NCI-H146 treated with DMSO at 0.1 percent for 48 hours (cell line): Measurements from ENCODE around the gene SMO.

ENCODE experiments used
- DNase-seq: peaks from one replicate; lab custom pipeline; 2025; ENCODE audit not compliant: unreplicated experiment; lab: John Stamatoyannopoulos, UW

The SMO gene

GRCh38 chr7:129188372-129188891, at the start of gene SMO:
Gene SMO (plus strand): TSS chr7:129188633. CDS start chr7:129189152, 519 bp downstream.
- DNase-seq, result no peak

DNA sequence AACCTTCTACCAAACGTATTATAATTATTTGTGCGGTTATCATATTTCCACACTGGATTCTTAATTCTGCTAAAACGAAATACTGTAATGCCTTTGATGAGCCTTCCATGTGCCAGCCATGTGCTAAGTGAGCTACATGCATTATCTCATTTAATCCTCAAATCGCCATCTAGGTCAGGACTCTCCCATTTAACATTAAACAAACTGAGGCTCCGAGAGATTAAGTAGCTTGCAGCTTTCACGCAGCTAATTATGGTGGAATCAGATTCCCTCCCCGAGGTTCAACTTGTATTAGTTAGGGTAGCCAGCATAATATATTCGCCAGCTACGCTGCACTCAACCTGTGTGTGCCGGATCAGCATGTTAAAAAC, 44.7 kb upstream of the SMO start:
- DNase-seq, result no peak

GRCh38 chr7:129144095-129144833, 44.2 kb upstream of the SMO start, which contains the start of gene TSPAN33:
Gene TSPAN33 (plus strand): TSS chr7:129144707. CDS start chr7:129144981, 274 bp downstream.
- DNase-seq, result peak; percentile 70

DNA sequence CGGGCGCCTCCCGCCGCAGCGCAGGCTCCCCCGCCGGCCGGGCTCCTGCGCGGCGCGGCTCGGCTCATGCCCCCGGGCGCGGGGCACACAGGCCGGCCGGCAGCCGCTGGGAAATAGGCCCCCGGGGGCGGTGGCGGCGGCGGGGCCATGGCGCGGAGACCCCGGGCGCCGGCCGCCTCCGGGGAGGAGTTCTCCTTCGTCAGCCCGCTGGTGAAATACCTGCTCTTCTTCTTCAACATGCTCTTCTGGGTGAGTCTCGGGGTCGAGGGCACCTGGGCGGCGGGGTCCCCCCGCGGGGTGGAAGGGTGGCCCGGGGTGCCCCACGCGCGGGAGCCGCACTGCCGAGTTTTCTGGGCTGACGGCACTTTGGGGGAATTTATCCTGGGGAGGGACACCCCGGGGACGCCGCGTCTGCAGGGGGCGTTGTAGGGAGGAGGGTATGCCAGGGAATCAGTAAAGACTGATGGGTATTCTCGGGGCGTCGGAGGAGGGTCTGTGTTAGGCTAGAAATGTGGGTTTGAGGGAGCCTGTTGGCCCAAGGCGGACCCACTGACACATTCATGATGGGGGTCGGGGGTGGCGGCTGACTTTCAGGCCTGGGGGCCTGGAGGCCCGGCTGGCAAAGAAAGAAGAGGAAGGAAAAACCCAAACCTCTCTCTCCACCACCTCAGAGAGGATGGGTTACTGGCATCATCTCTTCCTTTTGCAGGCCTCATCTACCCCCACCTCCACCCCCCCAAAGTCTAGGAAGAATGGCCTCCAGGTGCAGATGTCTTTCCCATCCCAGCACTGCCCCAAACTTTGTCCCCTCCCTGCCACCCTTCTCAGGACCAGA, 43.4 kb upstream of the SMO start:
- no peak for DNase-seq

- no peak for DNase-seq
Measured at GRCh38 chr7:129146237-129146979, 42.0 kb upstream of the SMO start.

GRCh38 chr7:129147731-129148130, 40.7 kb upstream of the SMO start:
- no peak for DNase-seq

DNA sequence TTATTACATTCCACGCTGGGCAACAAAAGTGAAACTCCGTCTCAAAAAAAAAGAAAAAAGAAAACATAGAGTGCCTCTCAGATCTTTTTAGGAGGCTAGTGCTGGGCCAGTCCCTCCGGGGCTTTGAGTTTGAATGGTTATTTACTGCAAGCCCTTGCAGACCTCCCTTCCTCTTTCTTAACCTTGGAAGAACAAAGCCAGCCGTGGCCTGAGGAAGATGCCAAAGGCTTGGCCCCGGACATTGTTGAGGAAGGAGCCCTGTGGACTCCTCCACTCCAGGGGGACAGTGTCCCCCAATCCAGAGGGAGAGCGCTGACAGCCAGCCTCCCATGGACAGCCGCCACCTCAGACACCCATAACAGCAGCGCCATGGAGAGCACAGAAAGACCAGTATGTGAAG, 38.9 kb upstream of the SMO start:
- no peak for DNase-seq

DNA sequence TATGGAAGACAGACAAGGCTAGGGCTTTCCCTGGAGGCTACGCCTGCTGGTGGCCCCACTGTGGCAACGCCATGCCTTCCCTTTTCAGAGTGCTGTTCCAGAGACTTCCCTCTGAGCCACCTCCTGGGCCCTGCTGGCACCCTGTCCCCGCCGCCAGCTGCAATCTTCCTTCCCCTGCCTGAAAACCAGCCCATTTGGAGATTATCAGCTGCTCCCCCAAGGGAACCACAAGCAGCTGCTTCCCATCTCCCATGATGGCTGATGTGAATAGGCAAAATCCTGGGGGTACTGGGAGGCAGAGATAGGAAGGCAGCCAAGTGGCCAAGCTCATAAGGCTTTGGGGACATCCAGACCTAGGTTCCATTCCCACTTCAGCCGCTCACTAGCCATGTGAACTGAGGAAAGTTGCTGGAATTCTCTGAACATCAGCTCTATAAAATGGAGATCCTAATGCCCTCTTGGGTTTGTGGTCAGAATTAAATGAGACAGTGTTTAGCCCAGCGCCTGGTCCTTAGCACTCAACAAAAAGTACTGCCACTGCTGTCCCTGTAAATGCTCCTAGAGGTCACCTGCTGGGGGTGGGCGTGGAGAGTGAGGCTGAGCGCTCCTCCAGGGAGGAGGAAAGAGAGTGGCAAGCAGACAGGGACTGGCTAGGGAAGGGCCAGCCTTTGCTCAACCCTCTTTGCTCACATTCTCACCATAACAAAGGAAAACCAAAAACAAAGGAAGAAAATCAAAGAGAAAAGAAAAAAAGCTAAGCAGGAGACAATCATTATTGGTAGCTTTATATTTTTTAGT, 38.0 kb upstream of the SMO start:
- DNase-seq, result no peak

GRCh38 chr7:129157651-129158050, 30.8 kb upstream of the SMO start:
- DNase-seq, result no peak

- no peak for DNase-seq
Measured at GRCh38 chr7:129159539-129159938, 28.9 kb upstream of the SMO start.

DNA sequence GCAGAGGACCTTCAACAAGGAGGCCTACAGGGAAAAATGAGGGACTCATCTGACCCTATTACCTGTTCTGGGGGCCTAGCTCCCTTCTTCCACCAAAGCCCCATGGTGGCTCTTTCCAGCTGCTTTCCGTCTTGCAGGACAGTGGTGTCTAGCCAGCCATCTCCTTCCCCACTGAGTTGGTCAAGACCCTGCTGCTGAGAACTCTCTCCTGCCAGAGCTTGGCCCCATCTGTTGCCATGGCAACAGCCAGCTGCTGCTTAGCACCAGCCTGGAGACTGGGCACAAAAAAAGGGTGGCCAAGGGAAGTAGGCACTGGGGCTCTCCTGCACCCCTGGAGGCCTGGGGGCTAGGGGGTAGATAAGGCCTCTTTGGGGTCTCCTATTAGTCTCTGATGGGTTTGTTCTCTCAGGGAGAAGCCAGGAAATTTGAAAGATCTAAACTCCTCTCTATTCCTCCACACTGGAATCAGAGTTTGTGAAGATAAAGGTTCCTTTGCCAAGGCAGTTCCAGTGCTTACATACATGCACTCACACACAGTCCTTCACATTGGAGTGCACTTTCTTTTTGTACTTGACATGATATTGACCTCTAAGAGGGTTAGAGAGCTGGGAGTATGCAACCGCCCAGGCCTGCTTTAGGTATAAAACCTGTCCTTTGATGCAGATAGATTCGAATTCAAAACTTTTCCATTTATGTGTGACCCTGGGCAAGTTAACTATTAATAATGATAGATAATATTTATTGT, 28.1 kb upstream of the SMO start:
- peak; percentile 10 for DNase-seq

DNA sequence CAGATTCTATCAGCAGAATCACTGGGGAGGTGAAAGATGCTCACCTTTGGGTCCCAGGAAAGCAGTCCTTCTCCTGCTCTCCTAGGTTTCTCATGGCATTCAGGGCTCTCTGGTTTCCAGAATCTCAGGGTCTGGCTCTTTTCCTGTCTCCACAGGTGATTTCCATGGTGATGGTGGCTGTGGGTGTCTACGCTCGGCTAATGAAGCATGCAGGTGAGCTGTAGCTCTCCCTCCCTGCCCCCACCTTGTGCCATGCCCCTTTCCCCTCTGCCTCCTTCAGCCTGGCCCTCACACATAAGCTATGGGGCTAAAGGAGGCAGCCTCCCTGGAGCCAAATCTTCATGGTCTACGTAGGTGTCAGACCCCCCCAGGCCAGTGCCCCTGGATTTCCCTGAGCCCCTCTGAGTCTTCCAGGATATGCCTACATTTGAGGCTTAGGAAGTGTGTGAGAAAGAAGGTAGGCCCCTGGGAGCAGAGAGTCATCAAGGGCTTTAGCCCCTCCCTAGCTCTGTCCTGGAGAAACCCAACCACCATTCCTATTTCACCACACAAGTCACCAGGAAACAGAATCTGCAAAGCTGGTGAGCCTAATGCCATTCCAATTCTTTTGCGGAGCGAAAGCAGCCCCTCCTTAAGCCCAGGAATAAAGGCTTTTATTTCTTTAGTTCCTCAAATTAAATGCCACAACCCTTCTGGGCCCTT, 26.8 kb upstream of the SMO start:
- no peak for DNase-seq

DNA sequence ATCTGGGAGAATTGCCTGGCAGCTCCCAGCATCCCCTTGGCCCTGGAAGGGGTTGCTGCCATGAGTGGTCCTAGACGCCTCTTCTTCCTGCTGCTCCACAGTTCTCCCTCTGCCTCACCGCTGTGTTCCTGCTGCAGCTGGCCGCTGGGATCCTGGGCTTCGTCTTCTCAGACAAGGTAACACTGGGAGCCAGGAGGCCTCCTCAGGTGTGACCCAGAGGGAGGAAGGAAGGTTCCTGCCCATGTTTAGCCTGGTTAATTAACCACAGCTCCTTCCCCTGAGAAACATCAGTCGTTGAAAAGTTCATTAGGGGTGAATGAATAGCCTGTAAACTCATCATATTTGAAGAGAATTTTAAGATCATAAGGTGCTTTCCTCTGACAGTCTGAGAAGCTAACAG, 25.7 kb upstream of the SMO start:
- DNase-seq, result no peak

DNA sequence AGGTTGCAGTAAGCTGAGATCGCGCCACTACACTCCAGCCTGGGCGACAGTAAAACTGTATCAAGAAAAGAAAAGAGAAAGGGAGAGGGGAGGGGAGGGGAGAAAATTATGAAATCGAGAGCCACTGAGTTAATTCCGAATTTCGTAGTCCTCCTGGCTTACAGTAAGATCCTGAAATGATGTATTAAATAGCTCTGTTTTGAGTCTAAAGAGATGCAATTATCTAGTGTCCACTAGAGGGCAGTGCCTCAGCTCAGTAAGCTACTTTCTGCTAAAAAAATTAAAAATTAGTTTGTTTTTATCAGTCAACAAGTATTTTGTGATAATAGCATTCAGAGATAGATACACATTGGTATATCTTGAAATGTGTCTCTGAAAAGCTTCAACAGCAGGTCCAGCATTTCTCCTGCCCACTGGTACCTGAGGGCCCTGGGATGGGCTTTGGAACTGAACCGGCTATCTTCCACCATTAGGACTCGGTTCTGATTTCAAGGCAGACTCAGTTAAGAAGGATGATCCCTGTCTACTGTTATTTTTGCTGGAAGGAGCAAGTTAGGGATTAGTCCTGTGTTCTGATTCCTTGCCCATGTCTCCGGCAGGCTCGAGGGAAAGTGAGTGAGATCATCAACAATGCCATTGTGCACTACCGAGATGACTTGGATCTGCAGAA, 24.4 kb upstream of the SMO start:
- peak; percentile 27 for DNase-seq

DNA sequence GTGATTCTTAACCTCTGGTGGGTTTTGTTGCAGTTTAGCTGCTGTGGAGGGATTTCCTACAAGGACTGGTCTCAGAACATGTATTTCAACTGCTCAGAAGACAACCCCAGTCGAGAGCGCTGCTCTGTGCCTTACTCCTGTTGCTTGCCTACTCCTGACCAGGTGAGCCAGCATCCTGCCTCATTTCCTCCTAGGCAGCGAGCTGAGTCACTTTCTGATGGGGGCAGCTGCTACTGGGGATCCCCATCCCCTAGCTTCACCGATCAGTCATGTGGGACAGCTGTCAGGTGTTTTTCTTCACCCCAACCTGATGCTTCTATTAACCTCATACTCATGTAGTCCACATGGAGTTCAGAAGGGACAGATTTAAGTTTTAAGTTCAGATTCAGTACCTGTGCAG, 21.7 kb upstream of the SMO start:
- DNase-seq, result no peak

- DNase-seq, result no peak
Measured at GRCh38 chr7:129167817-129168216, 20.6 kb upstream of the SMO start.

DNA sequence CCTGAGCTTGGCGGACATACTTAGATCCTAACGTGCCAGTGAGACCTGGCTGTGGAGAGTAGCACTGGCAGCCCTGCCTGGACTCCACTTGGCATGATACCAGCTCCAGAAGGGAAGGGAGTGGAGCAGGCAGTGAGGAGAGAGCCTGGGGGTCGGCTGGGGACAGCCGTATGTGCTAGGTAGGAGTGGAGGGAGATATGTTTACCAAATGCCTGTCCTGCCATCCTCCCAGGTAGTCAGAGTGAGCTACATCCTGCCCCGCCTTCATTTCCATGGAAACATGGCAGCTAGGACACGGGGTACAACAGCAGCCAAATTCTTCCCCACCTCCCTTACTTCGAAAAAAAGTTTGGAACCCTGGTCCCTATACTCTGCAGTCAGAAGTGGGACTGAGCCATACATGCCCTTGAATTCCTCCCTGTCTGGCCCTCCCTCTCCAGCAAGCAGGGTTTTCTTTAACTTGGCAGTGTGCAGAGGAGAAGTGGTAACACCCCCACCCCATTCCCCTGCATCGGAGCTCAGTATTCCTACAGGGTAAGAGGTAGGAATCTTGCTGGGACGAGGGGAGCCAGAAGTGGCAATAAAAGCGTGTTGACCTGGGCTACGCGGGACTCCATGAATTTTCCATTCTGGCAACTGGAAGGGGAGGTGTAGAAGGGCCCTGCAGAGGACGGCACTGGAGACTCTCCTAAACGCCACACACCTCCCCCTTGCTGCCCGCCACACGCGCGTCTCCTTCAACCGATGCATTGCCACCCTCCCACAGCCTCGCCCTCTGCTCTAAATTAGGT, 20.0 kb upstream of the SMO start:
- no peak for DNase-seq

- no peak for DNase-seq
Measured at GRCh38 chr7:129169171-129169671, 19.2 kb upstream of the SMO start.
